GM12878 (cell line): ENCODE results near the gene OR13G1. TPM values are rescaled to one million over a fixed set of nuclear protein-coding genes. Genes with fewer than 3 reads are reported as not detected.

Source experiments
- ATAC-seq: fragments of 200-7000 bp; cut with Tn5 transposase; 3 replicates; pipeline ENCODE4 v1.9.1; 2020; ENCODE audit warnings: mild to moderate bottlenecking, moderate library complexity
- BruUV-seq: library from RNA; stranded (reverse); fragments of 400-500 nt; replicated peaks from 2 replicates; lab custom pipeline; 2021; lab: Mats Ljungman, UMichigan
- CTCF ChIA-PET: fragments of 300-600 bp; sonication (Branson Sonifier 250); formaldehyde crosslinking; extraction: SDS; loops from one replicate; lab custom pipeline; 2021; ENCODE audit warnings: inconsistent platforms; lab: Yijun Ruan, JAX
- POLR2A ChIA-PET: fragments of 350-600 bp; formaldehyde crosslinking; extraction: SDS; loops from one replicate; lab custom pipeline; 2021; ENCODE audit warnings: inconsistent platforms; lab: Charles Lee
- RAD21 ChIA-PET: fragments of 300-600 bp; sonication (Branson Sonifier 250); formaldehyde crosslinking; loops from one replicate; lab custom pipeline; 2023; ENCODE audit warnings: antibody characterized with exemption; ENCODE audit not compliant: unreplicated experiment; lab: Charles Lee
- SMC1A ChIA-PET: fragments of 300-600 bp; sonication (Branson Sonifier 250); formaldehyde crosslinking; loops from one replicate; lab custom pipeline; 2023; ENCODE audit not compliant: unreplicated experiment, uncharacterized antibody; lab: Charles Lee
- DNase-seq: peaks from one replicate; pipeline ENCODE4 v3.0.0-alpha.2; 2011; ENCODE audit warnings: low read depth, low spot score
- FAIRE-seq: peaks from 3 replicates; lab custom pipeline; 2011; peaks lifted over from hg19 to GRCh38; lab: Jason Lieb, UNC
- H2AFZ ChIP-seq: 2 replicates; pipeline ENCODE4 v1.6.0; 2011; ENCODE audit warnings: low read depth, low read length, control low read depth; ENCODE audit not compliant: control insufficient read depth
- H3K27ac ChIP-seq: 2 replicates; pipeline ENCODE4 v1.5.1; 2011; ENCODE audit warnings: control low read depth; ENCODE audit not compliant: control insufficient read depth, insufficient read depth
- H3K27me3 ChIP-seq, 2 experiments: replicated peaks in 1 of 2; 2 replicates each; pipeline versions ENCODE4 v1.6.0 to v1.6.1; 2011; ENCODE audit warnings: low read length in 1 of 2; ENCODE audit not compliant: control insufficient read depth in 2 of 2, insufficient read depth in 2 of 2
- H3K36me3 ChIP-seq, 2 experiments: 2 replicates each; pipeline ENCODE4 v1.5.1; 2011; ENCODE audit warnings: low read length in 1 of 2; ENCODE audit not compliant: control insufficient read depth in 2 of 2, insufficient read depth in 2 of 2
- H3K4me1 ChIP-seq: 2 replicates; pipeline ENCODE4 v1.6.1; 2011; ENCODE audit warnings: mild to moderate bottlenecking, low read length, moderate library complexity, mixed read lengths; ENCODE audit not compliant: control insufficient read depth, insufficient read depth
- H3K4me2 ChIP-seq: 2 replicates; pipeline ENCODE4 v1.6.0; 2011; ENCODE audit warnings: control low read depth; ENCODE audit not compliant: control insufficient read depth, insufficient read depth
- H3K4me3 ChIP-seq: fragments of 200-600 bp; sonication (generic); 2 replicates; pipeline ENCODE4 v1.5.1; 2016
- H3K79me2 ChIP-seq: 2 replicates; pipeline ENCODE4 v1.6.0; 2011; ENCODE audit warnings: low read length; ENCODE audit not compliant: control insufficient read depth, insufficient read depth
- H3K9ac ChIP-seq: 2 replicates; pipeline ENCODE4 v1.8.0; 2011; ENCODE audit warnings: low read length, control low read depth, mixed read lengths; ENCODE audit not compliant: control insufficient read depth, insufficient read depth
- H3K9me3 ChIP-seq: replicated peaks from 3 replicates; pipeline ENCODE4 v1.5.1; 2011; ENCODE audit warnings: mild to moderate bottlenecking, low read length; ENCODE audit not compliant: control insufficient read depth, insufficient read depth
- H4K20me1 ChIP-seq: 2 replicates; pipeline ENCODE4 v1.6.0; 2011; ENCODE audit not compliant: control insufficient read depth, insufficient read depth
- CBFB ChIP-seq: IDR thresholded peaks from 2 replicates; pipeline ENCODE4 v1.6.1; 2016; ENCODE audit warnings: antibody characterized with exemption, low read depth
- CBX3 ChIP-seq: fragments of 200-600 bp; sonication (generic); IDR thresholded peaks from 2 replicates; pipeline ENCODE4 v1.6.1; 2016; ENCODE audit warnings: low read depth, borderline replicate concordance
- CREB1 ChIP-seq: IDR thresholded peaks from 2 replicates; pipeline ENCODE4 v1.6.1; 2012; ENCODE audit warnings: low read depth, mild to moderate bottlenecking, inconsistent platforms
- E2F4 ChIP-seq: IDR thresholded peaks from 2 replicates; pipeline ENCODE4 v1.6.1; 2012; ENCODE audit warnings: low read depth, low read length, improper control_type of control experiment
- ETV6 ChIP-seq, 2 experiments: fragments of 450-650 bp in 1 of 2; IDR thresholded peaks in 1 of 2; conservative IDR thresholded peaks in 1 of 2; 2 replicates each; pipeline ENCODE4 v1.6.1; 2014; ENCODE audit warnings: antibody characterized with exemption in 1 of 2, borderline replicate concordance in 1 of 2, low read depth in 1 of 2, mild to moderate bottlenecking in 1 of 2, moderate library complexity in 1 of 2
- IKZF1 ChIP-seq: fragments of 450-650 bp; conservative IDR thresholded peaks from 2 replicates; pipeline ENCODE4 v1.6.1; 2017; ENCODE audit warnings: antibody characterized with exemption, mild to moderate bottlenecking
- NFXL1 ChIP-seq: fragments of 450-650 bp; IDR thresholded peaks from 2 replicates; pipeline ENCODE4 v1.6.1; 2017; ENCODE audit warnings: antibody characterized with exemption, mild to moderate bottlenecking, borderline replicate concordance
- NFYA ChIP-seq: IDR thresholded peaks from 2 replicates; pipeline ENCODE4 v1.6.1; 2011; ENCODE audit warnings: low read depth, mild to moderate bottlenecking, low read length, improper control_type of control experiment, borderline replicate concordance
- NR2F1 ChIP-seq: fragments of 450-650 bp; conservative IDR thresholded peaks from 2 replicates; pipeline ENCODE4 v1.6.1; 2017; ENCODE audit warnings: mild to moderate bottlenecking
- POLR2A ChIP-seq: IDR thresholded peaks from 2 replicates; pipeline ENCODE4 v1.6.1; 2011; ENCODE audit warnings: low read depth, mild to moderate bottlenecking, low read length
- POU2F2 ChIP-seq: IDR thresholded peaks from 3 replicates; pipeline ENCODE4 v1.6.1; 2011; ENCODE audit warnings: low read depth, mild to moderate bottlenecking, low read length, borderline replicate concordance
- SREBF2 ChIP-seq: IDR thresholded peaks from 2 replicates; pipeline ENCODE4 v1.6.1; 2012; ENCODE audit warnings: mild to moderate bottlenecking, low read length
- USF2 ChIP-seq: IDR thresholded peaks from 2 replicates; pipeline ENCODE4 v1.6.1; 2011; ENCODE audit warnings: low read depth, low read length, improper control_type of control experiment, borderline replicate concordance
- ZBTB33 ChIP-seq: fragments of 450-650 bp; IDR thresholded peaks from 2 replicates; pipeline ENCODE4 v1.6.1; 2017; ENCODE audit warnings: mild to moderate bottlenecking
- WGBS: methylation state at CpG from one replicate; pipeline ENCODE4 v1.1.6; 2016; ENCODE audit warnings: low lambda C conversion rate; ENCODE audit not compliant: insufficient replicate concordance, insufficient coverage; ENCODE audit errors: missing lambda C conversion rate; 5-methylcytosine and 5-hydroxymethylcytosine counted together
- in situ Hi-C: fragments of 300-500 bp; cut with MboI; formaldehyde crosslinking; loops from 9 replicates; pipeline ENCODE4 v1.14.3; 2018; ENCODE audit warnings: mixed read lengths
- intact Hi-C: fragments of 100-400 bp; cut with micrococcal nuclease; formaldehyde crosslinking; loops from one replicate; pipeline ENCODE4 v1.14.2; 2022; ENCODE audit not compliant: unreplicated experiment
- polyA plus RNA-seq, 11 experiments: library from polyadenylated mRNA; depleted of rRNA in 4 of 11; unstranded in 6 of 11; stranded (reverse) in 5 of 11; fragments of >200 nt; fragmentation: Nextera tagmentation in 4 of 11; fragmentation: Illumina TruSeq in 1 of 11; extraction: Ambion mirVana in 4 of 11; extraction: Trizol in 1 of 11; gene quantifications; 1 replicate in 1 of 11; 2 replicates in 10 of 11; pipeline versions ENCODE4 v1.2.1 to v1.2.3, GENCODE V29; 2011 to 2016; ENCODE audit warnings: inconsistent platforms in 2 of 11, missing spikeins in 2 of 11, low read depth in 1 of 11
- total RNA-seq, 4 experiments: library from RNA; depleted of rRNA in 3 of 4; stranded (reverse); fragments of >200 nt in 3 of 4; fragmentation: Illumina TruSeq in 1 of 4; extraction: Trizol in 1 of 4; gene quantifications; 2 replicates each; pipeline versions ENCODE4 v1.2.1 to v1.2.3, GENCODE V29; 2013 to 2021
- TF ChIP-seq, protein P1 (sequence below): IDR thresholded peaks from 2 replicates; pipeline ENCODE4 v1.6.1; 2011; ENCODE audit warnings: borderline replicate concordance, low read depth, mild to moderate bottlenecking, moderate library complexity, low read length; ENCODE audit not compliant: insufficient read depth, poor library complexity, severe bottlenecking

The OR13G1 gene
- total and polyA plus RNA-seq, 10 of the 15 experiments (the other 5 are each of a cell fraction or from before 2014, with no cell fraction given), result not detected

DNA sequence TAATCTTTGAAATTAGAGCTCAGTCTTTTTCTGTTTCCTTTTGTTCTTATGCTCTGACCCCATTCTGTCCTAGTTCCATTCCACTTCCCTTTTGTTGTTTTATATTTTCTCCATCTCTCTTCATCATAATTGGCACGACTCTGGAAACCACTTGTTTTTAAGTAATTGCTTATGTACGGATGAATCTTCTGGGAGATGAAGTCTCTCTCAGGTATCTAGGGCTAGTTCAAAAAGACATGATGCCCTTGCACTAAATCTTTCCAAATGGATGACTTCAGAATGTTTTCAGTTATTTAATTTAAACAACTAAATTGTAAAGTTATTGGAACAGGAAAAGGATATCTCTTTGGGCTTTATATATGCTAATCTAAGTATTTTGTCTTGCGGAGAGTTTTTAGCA, 37.0 kb upstream of the OR13G1 start, which contains the start of gene OR6F1 (continued):
- no peak for TF ChIP-seq ZBTB33

DNA sequence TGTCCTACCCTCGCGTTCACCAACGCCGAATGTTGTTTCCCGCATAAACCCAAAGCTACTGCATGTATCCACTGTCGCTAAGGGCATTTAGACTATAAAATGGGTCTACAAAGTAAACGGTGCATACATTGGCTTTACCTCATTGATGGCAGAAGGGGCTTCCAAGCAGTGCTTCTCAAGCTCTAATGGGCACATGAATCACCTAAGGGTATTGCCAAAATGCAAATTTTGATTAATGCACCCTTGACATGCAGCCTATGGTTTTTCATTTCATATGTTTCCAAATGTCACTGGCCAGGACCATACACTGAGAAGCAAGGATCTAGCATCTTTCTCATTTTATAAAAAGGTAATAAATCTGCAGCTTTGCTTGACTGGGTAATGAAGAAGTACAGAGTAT, 34.2 kb upstream of the OR13G1 start:
- no peak for ATAC-seq
- in situ Hi-C loops, result no loop called here
- RAD21 ChIA-PET, result no interaction called here
- H3K27ac ChIP-seq, result no peak overlapping the region
- no peaks in the 10 kb centered on the region for H3K79me2 ChIP-seq
- TF ChIP-seq CBX3, result no peak
- TF ChIP-seq, protein P1, sequence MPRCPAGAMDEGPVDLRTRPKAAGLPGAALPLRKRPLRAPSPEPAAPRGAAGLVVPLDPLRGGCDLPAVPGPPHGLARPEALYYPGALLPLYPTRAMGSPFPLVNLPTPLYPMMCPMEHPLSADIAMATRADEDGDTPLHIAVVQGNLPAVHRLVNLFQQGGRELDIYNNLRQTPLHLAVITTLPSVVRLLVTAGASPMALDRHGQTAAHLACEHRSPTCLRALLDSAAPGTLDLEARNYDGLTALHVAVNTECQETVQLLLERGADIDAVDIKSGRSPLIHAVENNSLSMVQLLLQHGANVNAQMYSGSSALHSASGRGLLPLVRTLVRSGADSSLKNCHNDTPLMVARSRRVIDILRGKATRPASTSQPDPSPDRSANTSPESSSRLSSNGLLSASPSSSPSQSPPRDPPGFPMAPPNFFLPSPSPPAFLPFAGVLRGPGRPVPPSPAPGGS, result no peak
- no peak for TF ChIP-seq NFYA
- no peak for TF ChIP-seq ETV6 (conservative IDR thresholded peaks at IDR 0.05 in 1 of 2, IDR thresholded peaks at IDR 0.05 in 1 of 2; ENCODE audit: borderline replicate concordance in 1 of 2, low read depth in 1 of 2)
- TF ChIP-seq NR2F1, result no peak
- no peak for TF ChIP-seq POU2F2
- no peak for TF ChIP-seq POLR2A
- TF ChIP-seq CBFB, result no peak
- TF ChIP-seq IKZF1, result no peak
- no peak for TF ChIP-seq USF2
- TF ChIP-seq CREB1, result no peak
- no peak for TF ChIP-seq NFXL1
- TF ChIP-seq E2F4, result no peak
- TF ChIP-seq SREBF2, result no peak
- TF ChIP-seq, all 136 proteins: peak for 0
- DNase-seq (no peak), FAIRE-seq (no peak)
- no peak overlapping the region for H3K4me2 ChIP-seq
- H2AFZ ChIP-seq, result no peak overlapping the region
- H4K20me1 ChIP-seq, result no peaks in the 10 kb centered on the region
- intact Hi-C loops, result no loop called here
- no TSS peak for BruUV-seq
- no peaks in the 10 kb centered on the region for H3K36me3 ChIP-seq
- WGBS, result 52% methylated on average over 7 of the region's 7 CpGs
- no peak overlapping the region for H3K9ac ChIP-seq
- no peaks in the 10 kb centered on the region for H3K27me3 ChIP-seq
- ChIA-PET CTCF (no interaction called here), SMC1A (no interaction called here), POLR2A (no interaction called here)
- no peaks in the 10 kb centered on the region for H3K4me1 ChIP-seq
- H3K9me3 ChIP-seq, result no peaks in the 10 kb centered on the region
- no peak overlapping the region for H3K4me3 ChIP-seq
